DOHH2 (cell line): ENCODE results near the gene VAV2.

Experiments used
- CTCF ChIP-seq: fragments of 200-600 bp; sonication (generic); IDR thresholded peaks from one replicate; pipeline ENCODE4 v1.5.1; 2014; ENCODE audit warnings: antibody characterized with exemption, mild to moderate bottlenecking, low read depth, low read length; ENCODE audit not compliant: poor library complexity, severe bottlenecking
- EZH2phosphoT487 ChIP-seq: fragments of 200-600 bp; sonication (generic); IDR thresholded peaks from 2 replicates; pipeline ENCODE4 v1.6.1; 2017; ENCODE audit warnings: borderline replicate concordance, mild to moderate bottlenecking, antibody characterized with exemption, low read length, moderate library complexity, mixed read lengths

GRCh38 chr9:133818444-133818843 is 173.7 kb downstream of the VAV2 start:
- TF ChIP-seq CTCF (no peak), EZH2phosphoT487 (no peak)
